NCI-H146 treated with DMSO at 0.1 percent for 48 hours (cell line): ENCODE results near the gene ANKRD36C.
"Not testable (repeated sequence)": the region's sequence is repeated elsewhere in the genome, so short reads cannot be mapped to it uniquely, and the experiment has no call there.

Source experiments
- DNase-seq: peaks from one replicate; lab custom pipeline; 2025; ENCODE audit not compliant: unreplicated experiment; lab: John Stamatoyannopoulos, UW

Gene ANKRD36C

GRCh38 chr2:95991351-95992094, at the start of gene ANKRD36C:
ANKRD36C (minus strand) TSS chr2:95991824; CDS start chr2:95991708, 116 bp downstream.
- not testable (repeated sequence) for DNase-seq

GRCh38 chr2:96035554-96035953, 43.9 kb upstream of the ANKRD36C start:
- not testable (repeated sequence) for DNase-seq

- DNase-seq, result not testable (repeated sequence)
Measured at GRCh38 chr2:96034792-96035191, 43.2 kb upstream of the ANKRD36C start, which contains the start of gene GPAT2. GPAT2 (minus strand) TSS chr2:96034916; CDS start chr2:96032359, 2,557 bp downstream.

- DNase-seq, result not testable (repeated sequence)
Measured at GRCh38 chr2:96033997-96034396, 42.4 kb upstream of the ANKRD36C start.

- DNase-seq, result not testable (repeated sequence)
Measured at GRCh38 chr2:96027725-96028325, 36.2 kb upstream of the ANKRD36C start.

- not testable (repeated sequence) for DNase-seq
Measured at GRCh38 chr2:96025755-96026154, 34.1 kb upstream of the ANKRD36C start.

- no peak for DNase-seq
Measured at GRCh38 chr2:96025194-96025492, 33.5 kb upstream of the ANKRD36C start.

- no peak for DNase-seq
Measured at GRCh38 chr2:96024336-96025193, 32.9 kb upstream of the ANKRD36C start.

- DNase-seq, result not testable (repeated sequence)
Measured at GRCh38 chr2:96023701-96024100, 32.1 kb upstream of the ANKRD36C start.

- not testable (repeated sequence) for DNase-seq
Measured at GRCh38 chr2:96022701-96023447, 31.2 kb upstream of the ANKRD36C start.

- not testable (repeated sequence) for DNase-seq
Measured at GRCh38 chr2:96022126-96022525, 30.5 kb upstream of the ANKRD36C start.

- not testable (repeated sequence) for DNase-seq
Measured at GRCh38 chr2:96021142-96021541, 29.5 kb upstream of the ANKRD36C start.

GRCh38 chr2:96019909-96020590, 28.4 kb upstream of the ANKRD36C start:
- not testable (repeated sequence) for DNase-seq

GRCh38 chr2:96016321-96016720, 24.7 kb upstream of the ANKRD36C start:
- DNase-seq, result not testable (repeated sequence)

- not testable (repeated sequence) for DNase-seq
Measured at GRCh38 chr2:96012792-96013264, 21.2 kb upstream of the ANKRD36C start.

GRCh38 chr2:96012086-96012791, 20.6 kb upstream of the ANKRD36C start:
- DNase-seq, result not testable (repeated sequence)

GRCh38 chr2:96011129-96011455, 19.5 kb upstream of the ANKRD36C start:
- not testable (repeated sequence) for DNase-seq

GRCh38 chr2:96010320-96011128, 18.9 kb upstream of the ANKRD36C start:
- not testable (repeated sequence) for DNase-seq

GRCh38 chr2:96009833-96010232, 18.2 kb upstream of the ANKRD36C start:
- DNase-seq, result not testable (repeated sequence)
